Suprapubic skin (tissue), 4 donors: Measurements from ENCODE around the gene MSMP. TPM values are rescaled to one million over a fixed set of nuclear protein-coding genes. Genes with fewer than 3 reads are reported as not detected.

Experiments
- DNase-seq, 2 donors: peaks; one replicate each; pipeline ENCODE4 v3.0.0-alpha.2; 2019; ENCODE audit warnings: low spot score in 2 of 2
- H3K27ac ChIP-seq: fragments of 200-600 bp; sonication (generic); one replicate; pipeline ENCODE4 v1.5.1; 2019
- H3K27me3 ChIP-seq: fragments of 200-600 bp; sonication (generic); one replicate; pipeline ENCODE4 v1.5.1; 2019
- H3K36me3 ChIP-seq: fragments of 200-600 bp; sonication (generic); one replicate; pipeline ENCODE4 v1.5.1; 2019
- H3K4me1 ChIP-seq: fragments of 200-600 bp; sonication (generic); one replicate; pipeline ENCODE4 v1.5.1; 2019
- H3K4me3 ChIP-seq: fragments of 200-600 bp; sonication (generic); one replicate; pipeline ENCODE4 v1.5.1; 2019; ENCODE audit warnings: mild to moderate bottlenecking
- H3K9me3 ChIP-seq: fragments of 200-600 bp; sonication (generic); one replicate; pipeline ENCODE4 v1.5.1; 2019
- CTCF ChIP-seq, 2 donors: fragments of 200-600 bp in 1 of 2; fragments of 450-650 bp in 1 of 2; sonication (generic) in 1 of 2; IDR thresholded peaks; one replicate each; pipeline ENCODE4 v1.5.1; 2016 to 2019; ENCODE audit warnings: antibody characterized with exemption in 2 of 2, mild to moderate bottlenecking in 1 of 2, moderate library complexity in 1 of 2
- EP300 ChIP-seq: sonication (generic); formaldehyde crosslinking; IDR thresholded peaks from one replicate; pipeline ENCODE4 v1.6.1; 2017; ENCODE audit warnings: antibody characterized with exemption
- POLR2A ChIP-seq, 2 donors: fragments of 450-650 bp; IDR thresholded peaks; one replicate each; pipeline ENCODE4 v1.6.1; 2017; ENCODE audit warnings: antibody characterized with exemption in 2 of 2, mild to moderate bottlenecking in 2 of 2, moderate library complexity in 2 of 2
- POLR2AphosphoS5 ChIP-seq, 3 donors: sonication (generic); formaldehyde crosslinking; IDR thresholded peaks; one replicate each; pipeline ENCODE4 v1.6.1; 2017; ENCODE audit warnings: antibody characterized with exemption in 3 of 3
- WGBS: methylation state at CpG from one replicate; pipeline ENCODE4 v1.1.5; 2018; 5-methylcytosine and 5-hydroxymethylcytosine counted together
- total RNA-seq, 4 donors: library from RNA; depleted of rRNA; stranded (reverse); fragments of >200 nt; gene quantifications; one replicate each; pipeline ENCODE4 v1.1.0, GENCODE V29; 2016

MSMP gene
- total RNA-seq, 4 donors from 2014 or later: not detected

DNA sequence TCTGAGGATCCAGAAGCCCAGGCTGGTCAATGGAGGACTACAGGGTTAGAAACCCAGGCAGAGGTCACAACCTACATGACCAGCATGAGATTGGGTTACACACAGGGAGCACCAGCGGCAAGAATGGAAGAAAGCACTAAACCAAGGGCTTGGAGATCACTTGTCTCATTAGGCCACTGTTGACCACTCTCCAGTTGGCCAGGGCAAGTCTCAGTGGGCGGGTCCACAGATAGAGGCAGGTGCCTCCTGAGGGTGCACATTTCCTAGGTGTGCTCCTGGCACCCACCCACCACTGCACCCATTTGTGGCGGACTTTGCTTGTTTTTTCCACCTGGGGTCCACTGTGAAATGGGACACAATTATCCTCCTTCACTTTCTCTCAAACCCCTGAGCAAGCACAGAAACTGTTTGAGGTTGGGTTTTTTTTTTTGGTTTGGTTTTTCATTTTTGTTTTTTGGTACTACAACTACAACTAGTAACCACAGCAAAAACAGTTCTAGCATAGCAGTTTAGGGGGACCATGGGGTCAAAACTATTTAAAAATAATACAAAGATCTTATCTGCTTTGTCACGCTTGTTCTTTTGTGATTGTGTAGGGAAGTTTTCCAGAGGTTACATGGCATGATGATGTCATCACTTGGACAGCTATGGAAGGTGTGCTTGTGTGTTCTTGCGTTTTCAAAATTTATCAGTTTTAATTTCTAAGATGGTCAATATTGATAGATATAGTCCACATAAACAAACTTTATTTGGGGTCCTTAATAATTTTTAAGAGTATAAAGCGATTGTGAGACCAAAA is 43.4 kb upstream of the MSMP start:
- Histone ChIP-seq H3K36me3 (peaks cover 18% of the 10 kb centered on the region), H3K4me1 (peaks cover 10% of the 10 kb centered on the region), H3K9me3 (no peaks in the 10 kb centered on the region), H3K27me3 (no peaks in the 10 kb centered on the region), H3K27ac (no peak overlapping the region), H3K4me3 (no peak overlapping the region)
- no peak for DNase-seq
- 76% methylated on average over 6 of the region's 6 CpGs for WGBS
- TF ChIP-seq POLR2A (IDR thresholded peaks at IDR 0.05) (no peak), EP300 (no peak), CTCF (IDR thresholded peaks at IDR 0.05) (no peak), POLR2AphosphoS5 (IDR thresholded peaks at IDR 0.05) (no peak)

DNA sequence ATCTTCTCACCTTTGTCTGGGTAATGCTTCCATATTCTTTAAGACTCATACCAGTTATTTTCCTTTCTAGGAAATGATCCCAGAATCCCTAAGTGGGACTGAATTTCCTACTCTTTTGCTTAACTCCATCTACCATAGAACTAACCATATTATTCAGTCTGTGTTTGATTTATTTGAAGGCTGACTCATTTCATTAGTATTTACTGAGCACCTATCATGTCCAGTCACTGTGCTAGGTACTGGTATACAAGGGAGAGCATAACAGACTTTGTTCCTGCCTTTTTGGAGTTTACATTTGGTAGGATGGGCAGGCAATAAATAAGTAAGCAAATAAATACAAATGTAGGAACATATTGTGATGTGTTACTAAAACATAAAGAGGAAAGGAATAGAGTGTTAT is 41.6 kb upstream of the MSMP start:
- Histone ChIP-seq H3K4me1 (peaks cover 25% of the 10 kb centered on the region), H3K36me3 (peaks cover 4% of the 10 kb centered on the region), H3K27me3 (no peaks in the 10 kb centered on the region), H3K27ac (no peak overlapping the region), H3K4me3 (no peak overlapping the region), H3K9me3 (no peaks in the 10 kb centered on the region)
- DNase-seq: no peak
- TF ChIP-seq POLR2A (IDR thresholded peaks at IDR 0.05) (no peak), EP300 (no peak), CTCF (IDR thresholded peaks at IDR 0.05) (no peak), POLR2AphosphoS5 (IDR thresholded peaks at IDR 0.05) (no peak)

DNA sequence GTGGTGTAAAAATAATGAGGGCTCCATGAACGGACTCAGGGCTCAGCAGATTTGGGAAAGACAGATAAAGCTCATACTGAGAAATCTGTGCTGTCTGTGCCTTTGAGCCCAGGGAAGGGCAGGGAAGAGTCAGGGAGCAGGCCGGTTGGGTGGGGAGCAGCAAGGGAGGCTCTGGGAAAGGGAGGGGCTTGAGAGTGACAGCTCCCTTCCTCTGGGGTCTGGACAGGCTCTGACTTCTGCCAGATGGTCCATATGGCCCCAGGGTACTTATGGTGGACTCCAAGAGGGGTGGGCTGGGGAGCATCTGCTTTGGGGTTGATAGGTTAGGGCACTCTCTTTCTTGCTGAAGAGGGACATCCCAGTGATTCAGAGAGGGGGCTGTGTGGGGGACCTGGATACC is 39.4 kb upstream of the MSMP start:
- no peaks in the 10 kb centered on the region for H3K9me3 ChIP-seq
- no peaks in the 10 kb centered on the region for H3K36me3 ChIP-seq
- TF ChIP-seq CTCF (IDR thresholded peaks at IDR 0.05) (no peak), POLR2AphosphoS5 (IDR thresholded peaks at IDR 0.05) (no peak), EP300 (no peak), POLR2A (IDR thresholded peaks at IDR 0.05) (no peak)
- 56% methylated on average over 2 of the region's 2 CpGs for WGBS
- no peak for DNase-seq
- peaks cover 32% of the 10 kb centered on the region for H3K4me1 ChIP-seq
- H3K4me3 ChIP-seq: no peak overlapping the region
- no peaks in the 10 kb centered on the region for H3K27me3 ChIP-seq
- H3K27ac ChIP-seq: no peak overlapping the region

- DNase-seq: no peak
- H3K9me3 ChIP-seq: no peaks in the 10 kb centered on the region
- H3K4me1 ChIP-seq: peaks cover 32% of the 10 kb centered on the region
- no peak overlapping the region for H3K27ac ChIP-seq
- H3K27me3 ChIP-seq: no peaks in the 10 kb centered on the region
- WGBS: 76% methylated on average over 2 of the region's 14 CpGs
- peak overlapping the region; percentile 54 for H3K4me3 ChIP-seq
- no peak for TF ChIP-seq EP300
- TF ChIP-seq POLR2AphosphoS5 (IDR thresholded peaks at IDR 0.05): no peak
- no peak for TF ChIP-seq POLR2A (IDR thresholded peaks at IDR 0.05)
- H3K36me3 ChIP-seq: no peaks in the 10 kb centered on the region
Observed at GRCh38 chr9:35792826-35793225, 38.8 kb upstream of the MSMP start.

GRCh38 chr9:35792024-35792813 is 38.1 kb upstream of the MSMP start:
- 68% methylated on average over 24 of the region's 34 CpGs for WGBS
- H3K4me3 ChIP-seq: peak overlapping the region; percentile 54

More at GRCh38 chr9:35792024-35792813, 38.1 kb upstream of the MSMP start:
- Histone ChIP-seq H3K27ac (peak overlapping the region; percentile 70), H3K36me3 (no peaks in the 10 kb centered on the region), H3K27me3 (no peaks in the 10 kb centered on the region), H3K4me1 (peaks cover 32% of the 10 kb centered on the region), H3K9me3 (no peaks in the 10 kb centered on the region)
- DNase-seq: peak; percentile 71 to 81
- no peak for TF ChIP-seq CTCF (IDR thresholded peaks at IDR 0.05)
- no peak for TF ChIP-seq EP300
- TF ChIP-seq POLR2A (IDR thresholded peaks at IDR 0.05): no peak
- TF ChIP-seq POLR2AphosphoS5 (IDR thresholded peaks at IDR 0.05): no peak
